Esophagus squamous epithelium (tissue), 5 donors: Measurements from ENCODE around the gene CRTAP. TPM values are rescaled to one million over a fixed set of nuclear protein-coding genes. Genes with fewer than 3 reads are reported as not detected.

Experiments
- DNase-seq: peaks from one replicate; lab custom pipeline; 2025; lab: John Stamatoyannopoulos, UW
- H3K27ac ChIP-seq, 4 donors: fragments of 200-600 bp; sonication (generic); one replicate each; pipeline ENCODE4 v1.5.1; 2016 to 2019; ENCODE audit warnings: mild to moderate bottlenecking in 1 of 4
- H3K27me3 ChIP-seq, 4 donors: fragments of 200-600 bp; sonication (generic); 1 replicate in 3 of 4; 2 replicates in 1 of 4; pipeline versions ENCODE4 v1.5.1 to v1.6.0; 2017 to 2021; ENCODE audit warnings: antibody characterized with exemption in 1 of 4
- H3K36me3 ChIP-seq, 3 donors: fragments of 200-600 bp; sonication (generic); one replicate each; pipeline ENCODE4 v1.5.1; 2016 to 2019
- H3K4me1 ChIP-seq, 3 donors: fragments of 200-600 bp; sonication (generic); one replicate each; pipeline ENCODE4 v1.5.1; 2017 to 2019
- H3K4me3 ChIP-seq, 4 donors: fragments of 200-600 bp; sonication (generic); 1 replicate in 3 of 4; 2 replicates in 1 of 4; pipeline ENCODE4 v1.5.1; 2016 to 2019; ENCODE audit warnings: mild to moderate bottlenecking in 2 of 4, moderate library complexity in 1 of 4
- H3K9me3 ChIP-seq, 3 donors: fragments of 200-600 bp; sonication (generic); one replicate each; pipeline ENCODE4 v1.5.1; 2016 to 2019
- POLR2A ChIP-seq, 4 donors: fragments of 450-650 bp; IDR thresholded peaks; one replicate each; pipeline ENCODE4 v1.6.1; 2017; ENCODE audit warnings: antibody characterized with exemption in 4 of 4, mild to moderate bottlenecking in 4 of 4, moderate library complexity in 3 of 4
- WGBS, 2 donors: methylation state at CpG; one replicate each; pipeline ENCODE4 v1.1.5; 2018; 5-methylcytosine and 5-hydroxymethylcytosine counted together
- intact Hi-C: fragments of 100-400 bp; cut with DNase I; formaldehyde crosslinking; loops from one replicate; pipeline ENCODE4 v1.15.0; 2022
- total RNA-seq, 4 donors: library from RNA; depleted of rRNA; stranded (reverse); fragments of >200 nt; gene quantifications; one replicate each; pipeline ENCODE4 v1.1.0, GENCODE V29; 2016
- TF ChIP-seq, protein P1 (sequence below), 6 experiments: fragments of 450-650 bp in 4 of 6; fragments of 200-600 bp in 2 of 6; sonication (generic) in 2 of 6; IDR thresholded peaks; one replicate each; pipeline ENCODE4 v1.5.1; 2016 to 2019; ENCODE audit warnings: antibody characterized with exemption in 6 of 6, mild to moderate bottlenecking in 4 of 6, moderate library complexity in 4 of 6
- donor health status: DM: yes; HTN: yes; CAD: no.

The CRTAP gene
- total RNA-seq, 4 donors from 2014 or later, result 67.1 to 159 (median 90.9) TPM

GRCh38 chr3:33171580-33171979 is 57.8 kb downstream of the CRTAP start:
- intact Hi-C loops, result no loop called here
- no peak for TF ChIP-seq POLR2A (IDR thresholded peaks at IDR 0.05)
- TF ChIP-seq, protein P1, sequence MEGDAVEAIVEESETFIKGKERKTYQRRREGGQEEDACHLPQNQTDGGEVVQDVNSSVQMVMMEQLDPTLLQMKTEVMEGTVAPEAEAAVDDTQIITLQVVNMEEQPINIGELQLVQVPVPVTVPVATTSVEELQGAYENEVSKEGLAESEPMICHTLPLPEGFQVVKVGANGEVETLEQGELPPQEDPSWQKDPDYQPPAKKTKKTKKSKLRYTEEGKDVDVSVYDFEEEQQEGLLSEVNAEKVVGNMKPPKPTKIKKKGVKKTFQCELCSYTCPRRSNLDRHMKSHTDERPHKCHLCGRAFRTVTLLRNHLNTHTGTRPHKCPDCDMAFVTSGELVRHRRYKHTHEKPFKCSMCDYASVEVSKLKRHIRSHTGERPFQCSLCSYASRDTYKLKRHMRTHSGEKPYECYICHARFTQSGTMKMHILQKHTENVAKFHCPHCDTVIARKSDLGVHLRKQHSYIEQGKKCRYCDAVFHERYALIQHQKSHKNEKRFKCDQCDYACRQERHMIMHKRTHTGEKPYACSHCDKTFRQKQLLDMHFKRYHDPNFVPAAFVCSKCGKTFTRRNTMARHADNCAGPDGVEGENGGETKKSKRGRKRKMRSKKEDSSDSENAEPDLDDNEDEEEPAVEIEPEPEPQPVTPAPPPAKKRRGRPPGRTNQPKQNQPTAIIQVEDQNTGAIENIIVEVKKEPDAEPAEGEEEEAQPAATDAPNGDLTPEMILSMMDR (IDR thresholded peaks at IDR 0.05), result no peak
- 61 to 65% methylated on average over 4 of the region's 4 CpGs for WGBS, 2 donors
- no peak overlapping the region for H3K27ac ChIP-seq
- H3K9me3 ChIP-seq, result no peaks in the 10 kb centered on the region
- no peak for DNase-seq
- H3K27me3 ChIP-seq, result no peaks in the 10 kb centered on the region
- H3K36me3 ChIP-seq, result no peaks in the 10 kb centered on the region
- H3K4me1 ChIP-seq, result no peaks in the 10 kb centered on the region
- H3K4me3 ChIP-seq, result no peak overlapping the region

DNA sequence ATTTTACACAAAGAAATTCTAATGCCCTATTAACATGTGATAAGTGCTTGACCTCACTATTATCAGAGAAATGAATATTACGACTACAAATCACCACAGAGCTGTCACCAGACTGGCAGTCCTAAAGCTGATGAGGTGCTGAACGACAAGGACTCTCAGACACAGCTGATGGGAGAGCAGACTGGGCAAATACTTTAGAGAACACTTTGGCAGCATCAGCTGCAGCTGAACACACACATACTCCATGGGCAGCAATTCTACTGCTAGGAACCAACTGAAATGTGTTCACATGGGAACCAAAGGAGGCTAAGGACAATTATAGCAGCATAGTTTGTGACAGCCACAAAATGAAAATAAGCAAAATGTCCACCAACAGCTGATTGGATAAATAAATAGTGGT is 59.3 kb downstream of the CRTAP start:
- TF ChIP-seq POLR2A (IDR thresholded peaks at IDR 0.05), result no peak
- TF ChIP-seq, protein P1 (IDR thresholded peaks at IDR 0.05), result no peak
- Histone ChIP-seq H3K27ac (no peak overlapping the region), H3K27me3 (no peaks in the 10 kb centered on the region), H3K9me3 (no peaks in the 10 kb centered on the region), H3K4me1 (no peaks in the 10 kb centered on the region), H3K36me3 (no peaks in the 10 kb centered on the region), H3K4me3 (no peak overlapping the region)
- DNase-seq, result no peak
- intact Hi-C loops, result no loop called here
- 7 to 21% methylated on average over 2 of the region's 2 CpGs for WGBS, 2 donors

DNA sequence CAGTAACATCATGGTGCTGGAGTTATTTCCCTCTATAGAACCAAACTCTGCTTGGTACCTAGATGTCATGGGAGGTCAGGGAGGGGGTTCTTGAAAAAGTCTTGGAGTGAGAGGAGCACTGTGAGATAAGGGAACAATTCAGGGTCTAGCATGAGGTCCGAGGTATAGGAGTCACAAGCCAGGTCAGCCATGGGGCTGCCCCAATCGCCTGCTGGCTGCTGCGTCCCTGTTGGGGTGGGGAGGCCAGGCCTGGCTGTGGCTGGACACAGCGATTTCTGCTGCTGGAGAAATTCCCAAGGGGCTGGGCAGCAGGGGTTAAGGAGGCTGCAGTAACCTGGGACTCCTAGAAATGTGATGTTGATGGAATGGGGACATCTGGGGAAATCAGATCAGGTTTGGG is 59.9 kb downstream of the CRTAP start:
- WGBS, 2 donors, result 75 to 90% methylated on average over 2 to 3 of the region's 4 CpGs
- intact Hi-C loops, result no loop called here
- Histone ChIP-seq H3K4me3 (no peak overlapping the region), H3K27ac (no peak overlapping the region), H3K27me3 (no peaks in the 10 kb centered on the region), H3K4me1 (no peaks in the 10 kb centered on the region), H3K36me3 (no peaks in the 10 kb centered on the region), H3K9me3 (no peaks in the 10 kb centered on the region)
- TF ChIP-seq, protein P1 (IDR thresholded peaks at IDR 0.05), result no peak
- TF ChIP-seq POLR2A (IDR thresholded peaks at IDR 0.05), result no peak
- no peak for DNase-seq

GRCh38 chr3:33174095-33174494 is 60.3 kb downstream of the CRTAP start:
- 89% methylated on average over 4 of the region's 4 CpGs for WGBS, 2 donors
- H3K4me1 ChIP-seq, result no peaks in the 10 kb centered on the region
- no peaks in the 10 kb centered on the region for H3K36me3 ChIP-seq
- no peaks in the 10 kb centered on the region for H3K27me3 ChIP-seq
- no peak overlapping the region for H3K27ac ChIP-seq
- intact Hi-C loops, result no loop called here
- no peak for DNase-seq
- no peak overlapping the region for H3K4me3 ChIP-seq
- no peak for TF ChIP-seq POLR2A (IDR thresholded peaks at IDR 0.05)
- TF ChIP-seq, protein P1 (IDR thresholded peaks at IDR 0.05), result no peak
- H3K9me3 ChIP-seq, result no peaks in the 10 kb centered on the region

DNA sequence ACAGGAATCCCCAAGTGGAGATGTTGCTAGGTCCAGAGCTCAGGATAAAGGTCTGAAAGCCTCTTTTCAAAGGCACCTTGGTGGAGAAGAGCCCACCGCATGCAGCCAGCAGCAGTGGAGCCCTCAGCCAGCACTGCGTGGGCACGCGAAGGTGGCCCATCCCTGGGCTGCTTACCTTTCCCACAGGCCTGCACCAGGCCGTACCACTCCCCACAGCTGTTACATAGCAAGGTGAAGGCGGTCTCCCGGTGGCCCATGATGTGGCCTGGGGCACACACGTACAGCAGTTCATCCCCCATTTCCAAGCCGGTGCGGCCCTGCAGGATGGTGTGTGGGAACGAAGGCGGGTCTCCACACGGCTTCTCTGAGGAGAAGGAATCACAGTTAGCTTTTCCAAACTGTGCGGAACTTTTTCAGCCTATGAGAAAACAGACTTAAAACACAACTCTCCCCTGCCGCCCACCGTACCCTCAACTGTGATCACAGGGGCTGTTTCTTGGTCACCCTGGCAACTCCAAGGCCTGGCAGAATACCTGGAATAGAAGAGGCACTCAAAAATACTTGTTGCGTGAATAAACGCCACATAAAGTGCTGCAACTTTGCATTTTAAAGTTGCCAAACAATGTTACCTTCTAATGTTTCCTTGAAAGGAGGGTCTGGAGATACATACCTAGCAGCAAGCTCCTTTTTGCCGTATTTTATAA is 61.0 kb downstream of the CRTAP start:
- TF ChIP-seq, protein P1 (IDR thresholded peaks at IDR 0.05), result no peak
- TF ChIP-seq POLR2A (IDR thresholded peaks at IDR 0.05), result no peak
- DNase-seq, result no peak
- Histone ChIP-seq H3K9me3 (no peaks in the 10 kb centered on the region), H3K27me3 (no peaks in the 10 kb centered on the region), H3K36me3 (no peaks in the 10 kb centered on the region), H3K4me1 (no peaks in the 10 kb centered on the region), H3K4me3 (no peak overlapping the region), H3K27ac (no peak overlapping the region)
- intact Hi-C loops, result no loop called here
- 81 to 93% methylated on average over 6 to 11 of the region's 19 CpGs for WGBS, 2 donors
